Adrenal gland (tissue), 12 donors: ENCODE measurements around the gene VWA5B1. TPM values are rescaled to one million over a fixed set of nuclear protein-coding genes. Genes with fewer than 3 reads are reported as not detected.

Experiments used
- DNase-seq, 7 donors: peaks; one replicate each; pipeline ENCODE4 v3.0.0-alpha.2; 2019 to 2020
- H3K27ac ChIP-seq, 5 donors: fragments of 200-600 bp; sonication (generic) in 4 of 5; 1 replicate in 3 of 5; 2 replicates in 2 of 5; pipeline versions ENCODE4 v1.5.1 to v1.8.0; 2016 to 2020; ENCODE audit warnings: mild to moderate bottlenecking in 1 of 5
- H3K27me3 ChIP-seq: fragments of 200-600 bp; 2 replicates; pipeline ENCODE4 v1.8.0; 2021
- H3K36me3 ChIP-seq, 2 donors: fragments of 200-600 bp; replicated peaks in 1 of 2; 1 replicate in 1 of 2; 2 replicates in 1 of 2; pipeline versions ENCODE4 v1.5.1 to v1.8.0; 2018 to 2022
- H3K4me1 ChIP-seq, 2 donors: fragments of 200-600 bp; replicated peaks in 1 of 2; 1 replicate in 1 of 2; 2 replicates in 1 of 2; pipeline versions ENCODE4 v1.5.1 to v1.8.0; 2018 to 2021
- H3K4me3 ChIP-seq, 4 donors: fragments of 200-600 bp; sonication (generic) in 3 of 4; one replicate each; pipeline ENCODE4 v1.5.1; 2016 to 2018
- H3K9me3 ChIP-seq, 3 donors: fragments of 200-600 bp; sonication (generic) in 1 of 3; replicated peaks in 1 of 3; 1 replicate in 2 of 3; 2 replicates in 1 of 3; pipeline versions ENCODE4 v1.5.1 to v1.8.0; 2016 to 2021
- CTCF ChIP-seq, 6 experiments: fragments of 450-650 bp in 4 of 6; fragments of 200-600 bp in 2 of 6; sonication (generic) in 1 of 6; IDR thresholded peaks; 1 replicate in 5 of 6; 2 replicates in 1 of 6; pipeline versions ENCODE4 v1.5.1 to v1.8.0; 2016 to 2021; ENCODE audit warnings: antibody characterized with exemption in 6 of 6, mild to moderate bottlenecking in 2 of 6, moderate library complexity in 1 of 6
- POLR2A ChIP-seq, 2 donors: fragments of 450-650 bp; IDR thresholded peaks; one replicate each; pipeline ENCODE4 v1.6.1; 2017; ENCODE audit warnings: antibody characterized with exemption in 2 of 2, mild to moderate bottlenecking in 2 of 2, moderate library complexity in 1 of 2
- WGBS, 4 donors: extraction: QIAGEN DNeasy Blood & Tissue Kit in 2 of 4; methylation state at CpG; one replicate each; pipeline versions ENCODE4 v1.1.5 to v1.1.7; 2013 to 2017; 5-methylcytosine and 5-hydroxymethylcytosine counted together
- intact Hi-C, 2 donors: fragments of 100-400 bp; cut with DNase I; formaldehyde crosslinking; loops; one replicate each; pipeline versions ENCODE4 v1.14.1 to v1.15.0; 2022 to 2023
- polyA plus RNA-seq, 3 donors: library from polyadenylated mRNA; stranded (reverse); fragments of 200-250 nt in 2 of 3; fragments of 350-450 nt in 1 of 3; fragmentation: Illumina TruSeq in 1 of 3; extraction: RNeasy Lipid Tissue Mini Kit (QIAGEN cat#74804) in 1 of 3; gene quantifications; one replicate each; pipeline ENCODE4 v1.2.3, GENCODE V29; 2013 to 2014
- total RNA-seq, 9 donors: library from RNA; depleted of rRNA in 4 of 9; stranded (reverse); fragments of >200 nt in 4 of 9; fragments of 120-200 nt in 1 of 9; fragmentation: NEBNext Ultra II Directional in 1 of 9; extraction: Animal tissue kit (Norgen Biotek cat#: 25700) in 1 of 9; gene quantifications; one replicate each; pipeline versions ENCODE4 v1.1.0 to v1.2.4, GENCODE V29; 2013 to 2023
- donor health status: healthy with polysubstance abuse.
- donor health status: Bipolar disorder and iron deficiency.
- donor health status: DM: yes; HTN: yes; CAD: no.
- donor health status: DM: no; HTN: no; CAD: no.
- donor health status: DM: no; HTN: no; CAD: no.
- donor health status: DM: yes; HTN: yes; CAD: no.

The VWA5B1 gene
- total and polyA plus RNA-seq, 12 donors: 0.07 to 2.5 (median 0.26) TPM; not detected in 5

- Histone ChIP-seq H3K27me3 (no peaks in the 10 kb centered on the region), H3K36me3 (no peaks in the 10 kb centered on the region), H3K4me3 (peak overlapping the region in 1 of 4 donors; percentile 43), H3K9me3 (no peaks in the 10 kb centered on the region), H3K27ac (no peak overlapping the region), H3K4me1 (peaks cover 0 to 4% of the 10 kb centered on the region in 2 donors)
- intact Hi-C loops: no loop called here
- TF ChIP-seq POLR2A (IDR thresholded peaks at IDR 0.05) (no peak), CTCF (IDR thresholded peaks at IDR 0.05) (no peak)
- no peak for DNase-seq
- WGBS, 4 donors: 60 to 93% (median 66%) methylated on average over 9 to 17 of the region's 17 CpGs
Observed at GRCh38 chr1:20342294-20343148, 51.8 kb downstream of the VWA5B1 start.

GRCh38 chr1:20343149-20343937 is 52.7 kb downstream of the VWA5B1 start:
- Histone ChIP-seq H3K4me1 (peaks cover 0 to 4% of the 10 kb centered on the region in 2 donors), H3K27ac (no peak overlapping the region), H3K4me3 (peak overlapping the region in 1 of 4 donors; percentile 43), H3K27me3 (no peaks in the 10 kb centered on the region), H3K36me3 (no peaks in the 10 kb centered on the region), H3K9me3 (no peaks in the 10 kb centered on the region)
- TF ChIP-seq POLR2A (IDR thresholded peaks at IDR 0.05) (no peak), CTCF (IDR thresholded peaks at IDR 0.05) (no peak)
- DNase-seq: peak in 6 of 7 donors; percentile 33 to 76 (median 51)
- intact Hi-C loops: no loop called here
- 8 to 51% (median 9%) methylated on average over 4 to 58 of the region's 59 CpGs; no CpG with 5 or more reads in 1 of the 4 donors for WGBS, 4 donors

- no peak for DNase-seq
- no peak for TF ChIP-seq CTCF (IDR thresholded peaks at IDR 0.05)
- TF ChIP-seq POLR2A (IDR thresholded peaks at IDR 0.05): no peak
- Histone ChIP-seq H3K4me1 (peaks cover 0 to 4% of the 10 kb centered on the region in 2 donors), H3K27ac (no peak overlapping the region), H3K9me3 (no peaks in the 10 kb centered on the region), H3K36me3 (no peaks in the 10 kb centered on the region), H3K27me3 (no peaks in the 10 kb centered on the region), H3K4me3 (peak overlapping the region in 1 of 4 donors; percentile 43)
- intact Hi-C loops: no loop called here
- 42 to 51% (median 45%) methylated on average over 8 to 10 of the region's 10 CpGs for WGBS, 4 donors
Observed at GRCh38 chr1:20343938-20344302, 53.2 kb downstream of the VWA5B1 start.

GRCh38 chr1:20344738-20345137 is 54.1 kb downstream of the VWA5B1 start:
- TF ChIP-seq POLR2A (IDR thresholded peaks at IDR 0.05): no peak
- no peak for TF ChIP-seq CTCF (IDR thresholded peaks at IDR 0.05)
- DNase-seq: no peak
- Histone ChIP-seq H3K4me3 (no peak overlapping the region), H3K4me1 (peaks cover 0 to 4% of the 10 kb centered on the region in 2 donors), H3K27me3 (no peaks in the 10 kb centered on the region), H3K36me3 (no peaks in the 10 kb centered on the region), H3K9me3 (no peaks in the 10 kb centered on the region), H3K27ac (no peak overlapping the region)
- intact Hi-C loops: no loop called here
- WGBS, 4 donors: 67 to 72% (median 72%) methylated on average over 7 of the region's 7 CpGs
